ENCODE data around the gene COX6B1. TPM values are rescaled to one million over a fixed set of nuclear protein-coding genes. Genes with fewer than 3 reads are reported as not detected.

Gene COX6B1
- total RNA-seq, 1 donor = 327 TPM

GRCh38 chr19:35642312-35642711, 5.8 kb upstream of the COX6B1 start:
- DNase-seq (ENCODE audit: low read depth) = no peak
- H3K4me3 ChIP-seq (ENCODE audit: low read depth, low read length) = no peak overlapping the region
- TF ChIP-seq CTCF (IDR thresholded peaks at IDR 0.05; ENCODE audit: insufficient read depth, low read length) = no peak

- DNase-seq (ENCODE audit: low read depth) = no peak
- TF ChIP-seq CTCF (IDR thresholded peaks at IDR 0.05; ENCODE audit: insufficient read depth, low read length) = no peak
- peak overlapping the region; percentile 65 for H3K4me3 ChIP-seq (ENCODE audit: low read depth, low read length)
These were observed 5.3 kb upstream of the COX6B1 start for GRCh38 chr19:35642798-35643254.

GRCh38 chr19:35643255-35644205, 4.6 kb upstream of the COX6B1 start:
- TF ChIP-seq CTCF (IDR thresholded peaks at IDR 0.05; ENCODE audit: insufficient read depth, low read length) = no peak
- peak; percentile 69 for DNase-seq (ENCODE audit: low read depth)
- peak overlapping the region; percentile 65 for H3K4me3 ChIP-seq (ENCODE audit: low read depth, low read length)

GRCh38 chr19:35644206-35644986, 3.7 kb upstream of the COX6B1 start:
- peak; percentile 86 for DNase-seq (ENCODE audit: low read depth)
- peak; percentile 22 for TF ChIP-seq CTCF (IDR thresholded peaks at IDR 0.05; ENCODE audit: insufficient read depth, low read length)
- H3K4me3 ChIP-seq (ENCODE audit: low read depth, low read length) = peak overlapping the region; percentile 65

GRCh38 chr19:35644987-35645679, 3.0 kb upstream of the COX6B1 start:
- H3K4me3 ChIP-seq (ENCODE audit: low read depth, low read length) = peak overlapping the region; percentile 59
- peak; percentile 49 for DNase-seq (ENCODE audit: low read depth)
- TF ChIP-seq CTCF (IDR thresholded peaks at IDR 0.05; ENCODE audit: insufficient read depth, low read length) = no peak
